Kidney epithelial cell (primary cell): ENCODE data around the gene SOAT2. TPM values are rescaled to one million over a fixed set of nuclear protein-coding genes. Genes with fewer than 3 reads are reported as not detected.
"Not testable (repeated sequence)": the region's sequence is repeated elsewhere in the genome, so short reads cannot be mapped to it uniquely, and the experiment has no call there.

Experiments used
- DNase-seq: peaks from one replicate; pipeline ENCODE4 v3.0.0-alpha.2; 2010; ENCODE audit warnings: low read depth
- H3K27me3 ChIP-seq: 2 replicates; pipeline ENCODE4 v1.6.0; 2011; ENCODE audit warnings: low read length; ENCODE audit not compliant: control insufficient read depth, insufficient read depth
- H3K36me3 ChIP-seq: 2 replicates; pipeline ENCODE4 v1.5.1; 2011; ENCODE audit warnings: low read length; ENCODE audit not compliant: control insufficient read depth, insufficient read depth
- H3K4me3 ChIP-seq: 2 replicates; pipeline ENCODE4 v1.5.1; 2011; ENCODE audit warnings: low read depth, mild to moderate bottlenecking, control low read depth, low read length
- total RNA-seq: library from RNA; depleted of rRNA; stranded (reverse); fragments of >200 nt; gene quantifications from 2 replicates; pipeline ENCODE4 v1.2.3, GENCODE V29; 2015
- TF ChIP-seq, protein P1 (sequence below): IDR thresholded peaks from 2 replicates; pipeline ENCODE4 v1.5.1; 2011; ENCODE audit warnings: mild to moderate bottlenecking, moderate library complexity, low read length, control low read depth, inconsistent platforms; ENCODE audit not compliant: insufficient read depth, poor library complexity, severe bottlenecking

SOAT2 gene
- total RNA-seq, 1 donor from 2014 or later: not detected

DNA sequence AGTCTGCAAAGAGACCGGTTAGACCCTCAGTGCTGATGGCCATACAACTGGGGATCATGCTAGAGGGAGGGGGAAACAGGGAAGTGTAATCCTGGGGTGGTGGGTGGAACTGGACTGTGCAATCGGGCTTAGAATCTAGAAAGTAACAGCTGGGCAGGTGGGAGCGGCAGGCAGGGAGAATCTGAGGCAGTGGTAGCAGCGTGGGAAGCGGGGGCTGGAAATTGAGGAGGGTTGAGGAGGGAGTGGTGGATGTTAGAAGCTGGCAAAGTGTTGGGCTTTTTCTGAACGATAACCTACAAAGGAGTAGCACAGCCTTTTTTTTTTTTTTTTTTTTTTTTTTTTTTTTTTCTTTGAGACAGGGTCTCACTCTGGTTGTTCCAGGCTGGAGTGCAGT is 8.9 kb upstream of the SOAT2 start:
- TF ChIP-seq, protein P1, sequence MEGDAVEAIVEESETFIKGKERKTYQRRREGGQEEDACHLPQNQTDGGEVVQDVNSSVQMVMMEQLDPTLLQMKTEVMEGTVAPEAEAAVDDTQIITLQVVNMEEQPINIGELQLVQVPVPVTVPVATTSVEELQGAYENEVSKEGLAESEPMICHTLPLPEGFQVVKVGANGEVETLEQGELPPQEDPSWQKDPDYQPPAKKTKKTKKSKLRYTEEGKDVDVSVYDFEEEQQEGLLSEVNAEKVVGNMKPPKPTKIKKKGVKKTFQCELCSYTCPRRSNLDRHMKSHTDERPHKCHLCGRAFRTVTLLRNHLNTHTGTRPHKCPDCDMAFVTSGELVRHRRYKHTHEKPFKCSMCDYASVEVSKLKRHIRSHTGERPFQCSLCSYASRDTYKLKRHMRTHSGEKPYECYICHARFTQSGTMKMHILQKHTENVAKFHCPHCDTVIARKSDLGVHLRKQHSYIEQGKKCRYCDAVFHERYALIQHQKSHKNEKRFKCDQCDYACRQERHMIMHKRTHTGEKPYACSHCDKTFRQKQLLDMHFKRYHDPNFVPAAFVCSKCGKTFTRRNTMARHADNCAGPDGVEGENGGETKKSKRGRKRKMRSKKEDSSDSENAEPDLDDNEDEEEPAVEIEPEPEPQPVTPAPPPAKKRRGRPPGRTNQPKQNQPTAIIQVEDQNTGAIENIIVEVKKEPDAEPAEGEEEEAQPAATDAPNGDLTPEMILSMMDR: no peak
- Histone ChIP-seq H3K36me3 (no peaks in the 10 kb centered on the region), H3K27me3 (no peaks in the 10 kb centered on the region), H3K4me3 (no peak overlapping the region)
- DNase-seq: no peak

DNA sequence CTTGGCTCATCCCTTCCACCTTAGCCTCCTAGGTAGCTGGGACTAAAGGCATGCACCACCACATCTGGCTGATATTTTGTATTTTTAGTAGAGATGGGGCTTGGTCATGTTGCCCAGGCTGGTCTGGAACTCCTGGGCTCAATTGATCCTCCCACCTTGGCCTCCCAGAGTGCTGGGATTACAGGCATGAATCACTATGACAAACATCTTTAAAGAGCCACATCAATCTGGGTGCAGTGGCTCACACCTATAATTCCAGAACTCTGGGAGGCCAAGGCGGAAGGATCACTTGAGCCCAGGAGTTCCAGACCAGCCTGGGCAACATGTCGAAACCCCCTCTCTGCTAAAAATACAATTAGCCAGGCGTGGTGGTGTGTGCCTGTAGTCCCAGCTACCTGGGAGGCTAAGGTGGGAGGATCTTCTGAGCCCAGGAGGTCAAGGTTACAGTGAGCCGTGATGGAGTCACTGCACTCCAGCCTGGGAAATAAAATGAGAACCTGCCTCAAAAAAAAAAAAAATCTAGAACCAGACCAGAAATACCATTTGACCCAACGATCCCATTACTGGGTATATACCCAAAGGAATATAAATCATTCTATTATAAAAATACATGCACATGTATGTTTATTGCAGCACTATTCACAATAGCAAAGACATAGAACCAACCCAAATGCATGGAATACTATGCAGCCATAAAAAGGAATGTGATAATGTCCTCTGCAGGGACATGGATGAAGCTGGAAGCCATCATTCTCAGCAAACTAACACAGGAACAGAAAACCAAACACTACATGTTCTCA is 8.3 kb upstream of the SOAT2 start:
- not testable (repeated sequence) for H3K36me3 ChIP-seq, H3K27me3 ChIP-seq, H3K4me3 ChIP-seq, DNase-seq

- DNase-seq, H3K36me3 ChIP-seq, H3K27me3 ChIP-seq, H3K4me3 ChIP-seq: not testable (repeated sequence)
These were observed 7.7 kb upstream of the SOAT2 start for GRCh38 chr12:53095596-53095895.

DNA sequence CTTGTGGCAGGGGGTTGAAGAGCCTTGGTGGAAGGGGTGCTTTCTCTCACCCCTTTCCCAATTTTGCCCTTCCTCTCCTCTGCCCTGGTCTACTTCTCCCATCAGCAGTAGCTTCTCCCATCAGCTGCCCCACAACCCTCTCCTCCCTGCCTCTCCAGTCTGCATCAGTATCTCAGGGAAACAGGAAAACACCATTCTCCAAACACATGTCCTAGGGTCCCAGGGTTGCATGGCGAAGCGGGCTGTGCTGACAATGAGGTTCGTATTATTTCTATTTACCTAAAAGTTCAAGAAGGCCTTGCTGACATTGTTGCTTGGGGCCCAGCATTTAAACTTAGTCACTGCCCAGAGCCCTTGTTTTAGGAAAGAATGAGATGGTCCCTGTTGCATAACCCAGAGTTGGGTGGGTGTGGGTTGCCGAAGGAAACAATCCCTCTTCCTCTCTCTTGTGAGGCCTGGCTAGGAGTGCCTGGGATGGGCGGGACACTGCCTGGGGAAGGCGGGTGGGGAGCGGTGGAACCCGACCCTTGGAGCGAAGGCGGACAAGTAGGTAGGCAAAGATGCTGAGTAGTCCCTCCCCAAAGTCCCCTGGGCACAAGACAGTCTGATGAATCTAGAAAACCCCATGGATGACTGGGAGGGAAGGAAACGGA is 7.1 kb upstream of the SOAT2 start:
- TF ChIP-seq, protein P1: no peak
- H3K4me3 ChIP-seq: no peak overlapping the region

GRCh38 chr12:53096759-53097158 is 6.5 kb upstream of the SOAT2 start:
- DNase-seq: no peak
- Histone ChIP-seq H3K36me3 (no peaks in the 10 kb centered on the region), H3K4me3 (peak overlapping the region; percentile 63), H3K27me3 (no peaks in the 10 kb centered on the region)
- TF ChIP-seq, protein P1: no peak

More for the DNA sequence above, 7.1 kb upstream of the SOAT2 start:
- Histone ChIP-seq H3K36me3 (no peaks in the 10 kb centered on the region), H3K27me3 (no peaks in the 10 kb centered on the region)
- no peak for DNase-seq

DNA sequence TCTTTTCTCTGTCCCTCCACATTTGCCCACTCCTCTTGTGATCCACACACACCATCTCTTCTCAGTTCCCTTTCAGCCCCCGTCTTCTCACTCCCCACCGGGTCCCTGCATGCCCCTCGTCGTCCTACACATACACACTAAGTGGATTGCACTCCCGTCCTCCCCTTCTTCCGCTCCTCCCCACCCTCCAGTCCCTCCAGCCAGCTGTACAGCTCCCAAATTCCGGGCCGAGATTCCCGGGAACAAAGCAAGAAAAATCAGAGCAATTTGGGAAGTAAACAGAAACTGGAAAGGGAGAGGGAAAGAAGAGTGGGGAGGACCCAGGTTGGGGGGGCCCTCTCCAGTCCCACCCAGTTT is 6.1 kb upstream of the SOAT2 start:
- H3K4me3 ChIP-seq: peak overlapping the region; percentile 63
- TF ChIP-seq, protein P1: no peak
- DNase-seq: no peak
- H3K27me3 ChIP-seq: no peaks in the 10 kb centered on the region
- H3K36me3 ChIP-seq: no peaks in the 10 kb centered on the region
